Activated CD8-positive, alpha-beta memory T cell treated with anti-CD3 and anti-CD28 coated beads for 36 hours (primary cell): ENCODE results near the gene CUL1. TPM values are rescaled to one million over a fixed set of nuclear protein-coding genes. Genes with fewer than 3 reads are reported as not detected.

Experiments used
- CTCF ChIA-PET: fragments of 350-600 bp; sonication (Branson Sonifier 250); formaldehyde crosslinking; loops from one replicate; lab custom pipeline; 2021; ENCODE audit warnings: antibody characterized with exemption; lab: Charles Lee
- POLR2A ChIA-PET: fragments of 350-600 bp; sonication (Branson Sonifier 250); formaldehyde crosslinking; loops from one replicate; lab custom pipeline; 2021; ENCODE audit warnings: antibody characterized with exemption; lab: Charles Lee
- total RNA-seq, 2 experiments: library from RNA; stranded (reverse); gene quantifications; one replicate each; pipeline ENCODE4 v1.2.3, GENCODE V29; 2021

The CUL1 gene
- total RNA-seq, 2 experiments from 2014 or later, result 81.2 to 84.0 TPM

DNA sequence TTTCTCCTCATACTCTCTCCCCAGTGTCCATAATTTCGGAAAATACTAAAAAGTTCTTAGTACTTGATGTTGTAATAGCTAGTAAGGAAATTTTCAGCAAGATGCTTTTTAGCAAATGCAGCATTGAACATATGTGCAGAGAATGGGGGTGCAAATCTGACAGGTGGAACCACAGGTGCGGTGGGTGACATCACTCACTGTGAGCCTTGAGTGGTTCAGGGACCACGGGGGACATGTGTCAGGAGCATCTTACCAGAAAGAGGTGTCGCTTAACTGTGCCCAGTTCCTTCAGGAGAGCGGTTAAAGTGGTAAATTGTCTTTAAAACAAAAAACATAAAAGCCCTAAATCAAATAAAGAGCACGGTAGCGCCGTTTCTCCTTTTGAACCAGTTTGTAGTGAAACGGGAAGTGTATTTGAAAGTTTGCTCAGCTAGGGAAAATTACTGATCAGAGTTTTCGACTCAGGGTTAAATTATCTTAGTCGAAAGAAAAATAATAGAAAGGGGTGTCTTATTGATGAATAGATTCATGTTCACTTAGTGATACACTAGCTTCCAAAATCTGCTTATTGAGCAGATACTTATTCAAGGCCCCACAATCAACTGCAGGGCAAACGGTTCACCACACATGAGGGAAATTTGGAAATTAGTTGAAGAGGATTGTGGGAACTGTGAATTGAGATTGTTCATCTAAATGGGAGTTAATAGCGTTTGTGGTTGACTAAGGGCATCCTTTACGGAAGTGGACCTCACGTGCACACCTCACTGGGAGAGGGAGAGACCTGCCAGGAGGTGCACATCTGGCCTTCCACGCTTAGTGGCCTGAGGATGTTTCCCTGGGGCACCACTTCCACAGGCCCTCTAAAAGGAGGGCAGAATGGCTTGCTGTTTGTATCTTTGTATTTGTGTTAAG is 12.7 kb downstream of the CUL1 start:
- ChIA-PET CTCF (no interaction called here), POLR2A (interaction anchor here (1.6 kb wide), 1 partner anchor 13 kb away, joined by 9 read pairs; the partner anchor contains the start of gene CUL1)

DNA sequence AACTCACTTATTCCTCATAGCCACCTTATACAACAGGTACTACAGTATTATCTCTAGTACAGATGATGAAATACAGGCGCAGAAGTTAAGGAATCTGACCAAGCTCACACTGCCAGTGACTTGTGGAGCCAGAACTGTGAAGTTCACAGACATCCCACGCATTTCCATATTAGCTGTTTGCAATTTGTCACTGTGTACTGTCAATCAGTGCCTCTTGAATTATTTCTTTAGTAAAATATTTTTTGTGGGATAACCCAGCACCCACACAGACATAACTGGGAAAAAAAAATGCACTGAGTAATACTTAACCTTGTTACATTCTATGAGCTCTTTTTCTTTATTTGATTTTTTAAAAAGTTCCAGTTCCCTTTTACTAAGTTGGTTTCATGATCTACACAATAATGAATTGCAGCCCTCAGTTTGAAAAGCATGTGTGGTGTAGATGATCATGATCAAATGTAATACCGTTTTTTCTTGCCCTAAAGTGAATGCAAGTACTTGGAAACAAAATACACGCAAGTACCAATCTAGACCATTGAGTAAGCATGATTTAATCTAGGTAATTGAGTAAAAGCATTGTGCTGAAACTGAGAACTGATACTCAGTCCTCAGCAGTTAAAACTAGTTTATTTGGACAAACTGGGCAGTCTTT is 14.1 kb downstream of the CUL1 start:
- CTCF ChIA-PET, result interaction anchor here (0.6 kb wide), 2 partner anchors 129 to 548 kb away, joined by 3 read pairs; no protein-coding TSS in a partner anchor
- POLR2A ChIA-PET, result interaction anchor here (0.5 to 1.6 kb wide), 4 partner anchors 13 to 273 kb away, joined by 3 to 9 read pairs (median 4); partner anchors contain the start of gene CUL1

DNA sequence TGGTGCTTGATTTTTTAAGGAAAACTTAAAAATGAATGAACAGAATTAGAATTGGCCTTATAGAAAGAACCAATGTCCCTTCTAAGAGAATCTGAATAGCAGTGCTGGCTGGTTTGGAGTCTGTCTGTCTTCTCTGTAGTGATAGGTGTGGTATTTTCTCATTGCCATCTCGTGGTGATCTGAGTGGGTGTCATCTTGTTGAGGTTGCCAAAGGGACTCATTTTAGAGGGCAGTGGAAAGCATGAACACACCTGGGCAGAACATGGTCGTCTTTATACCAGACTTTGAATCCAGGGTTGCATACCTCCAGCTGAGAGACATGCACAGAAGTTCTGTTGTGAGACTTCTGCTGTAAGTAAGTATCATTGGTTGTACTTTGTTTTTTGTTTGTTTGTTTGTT is 15.8 kb downstream of the CUL1 start:
- POLR2A ChIA-PET, result no interaction called here
- CTCF ChIA-PET, result no interaction called here

DNA sequence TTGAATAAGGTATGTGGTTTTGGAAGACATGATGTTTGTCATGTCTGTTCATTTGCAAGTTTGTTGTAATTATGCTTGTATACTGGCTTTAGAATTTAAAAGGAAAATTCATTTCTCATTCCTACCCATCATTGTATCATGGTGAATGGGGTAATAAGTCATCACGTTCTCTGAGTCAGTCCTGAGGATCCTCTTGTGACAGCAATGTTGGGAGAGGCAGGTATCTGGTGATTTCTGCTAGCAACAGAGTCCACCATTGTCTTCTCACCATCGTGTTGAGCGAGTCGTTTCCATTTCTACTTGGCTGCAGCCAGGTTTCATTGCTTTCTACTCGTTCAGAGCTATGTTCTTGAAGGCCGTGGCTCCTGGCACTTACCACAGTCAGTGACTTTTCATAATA is 16.3 kb downstream of the CUL1 start:
- CTCF ChIA-PET, result no interaction called here

DNA sequence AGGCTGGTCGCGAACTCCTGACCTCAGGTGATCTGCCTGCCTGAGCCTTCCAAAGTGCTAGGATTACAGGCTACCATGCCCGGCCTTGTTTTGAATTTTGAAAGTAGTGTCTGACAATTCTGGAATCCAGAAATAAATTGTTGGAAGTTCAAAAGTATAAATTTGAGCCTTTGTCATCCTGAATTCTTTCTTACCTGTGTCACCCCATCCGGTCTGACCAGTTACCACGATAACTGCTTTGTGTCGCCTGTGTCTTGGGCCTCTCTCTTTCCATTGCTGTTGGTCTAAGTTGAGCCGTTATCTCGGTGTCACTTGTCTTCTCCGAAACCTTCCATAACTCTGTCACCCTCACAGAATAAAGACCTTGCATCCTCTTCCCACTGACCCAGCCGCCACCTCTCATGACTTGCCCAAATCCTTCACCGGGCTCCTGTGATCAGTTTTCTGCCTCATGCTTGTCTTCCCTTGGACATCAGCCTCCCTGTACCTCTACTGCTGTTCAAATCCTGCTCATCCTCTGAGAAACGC is 18.6 kb downstream of the CUL1 start:
- ChIA-PET POLR2A (no interaction called here), CTCF (no interaction called here)

More for the DNA sequence above, 16.3 kb downstream of the CUL1 start:
- POLR2A ChIA-PET, result no interaction called here

DNA sequence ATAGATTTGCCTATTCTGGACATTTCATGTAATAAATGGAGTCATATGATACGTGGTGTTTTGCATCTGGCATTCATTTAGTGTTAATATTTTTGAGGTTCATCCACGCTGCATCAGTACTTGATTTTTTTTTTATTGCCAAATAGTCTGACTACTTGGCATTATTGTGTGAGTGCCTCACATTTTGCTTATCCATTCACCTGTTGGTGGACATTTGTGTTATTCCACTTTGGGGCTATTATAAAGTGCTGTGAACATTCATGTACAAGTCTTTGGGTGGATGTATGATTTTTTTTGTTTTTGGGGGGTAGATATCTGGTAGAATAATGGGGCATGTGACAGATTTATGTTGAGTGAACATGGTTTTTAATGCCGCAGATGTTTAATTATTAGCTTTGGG is 19.7 kb downstream of the CUL1 start:
- CTCF ChIA-PET, result interaction anchor here (0.8 kb wide), 1 partner anchor 41 kb away, joined by 3 read pairs; no protein-coding TSS in a partner anchor
- POLR2A ChIA-PET, result no interaction called here

DNA sequence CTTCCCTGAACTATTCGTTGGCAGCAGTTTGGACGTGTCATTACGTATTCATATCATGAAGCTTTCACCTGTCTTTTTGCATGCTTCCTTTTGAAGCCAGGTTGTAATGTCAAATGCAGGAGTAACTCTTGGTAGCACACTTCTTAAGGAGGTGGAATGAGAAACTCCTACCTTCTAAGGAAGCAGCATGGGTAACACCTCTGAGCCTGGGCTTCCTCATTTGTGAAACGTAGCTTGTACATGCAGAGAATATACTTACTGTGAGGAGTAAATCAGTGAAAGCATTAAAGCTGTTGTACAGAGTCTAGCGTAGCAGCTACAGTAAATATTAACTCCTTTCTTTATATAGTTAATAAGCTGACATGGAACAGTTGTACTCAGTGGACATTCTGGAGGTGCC is 21.1 kb downstream of the CUL1 start:
- ChIA-PET POLR2A (no interaction called here), CTCF (no interaction called here)

DNA sequence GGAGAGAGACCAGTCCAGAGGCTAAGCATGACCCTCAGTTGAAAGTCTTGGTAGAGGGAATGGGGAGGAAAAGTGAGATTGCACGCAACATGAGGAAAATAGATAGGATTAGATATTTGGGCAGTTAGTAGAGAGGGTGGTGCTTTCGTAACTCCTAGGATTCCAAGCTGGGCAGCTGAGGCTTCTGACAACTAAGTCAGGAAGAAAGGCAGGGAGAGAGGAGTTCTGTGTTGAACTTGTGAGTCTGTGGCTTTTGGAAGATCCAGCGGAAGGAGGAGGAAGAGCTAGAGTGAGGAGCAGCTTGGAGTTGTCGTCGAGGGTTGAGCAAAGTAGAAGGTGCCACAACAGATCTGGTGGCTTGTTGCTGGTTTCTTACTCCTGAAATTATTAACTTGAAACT is 21.8 kb downstream of the CUL1 start:
- ChIA-PET CTCF (interaction anchor here (0.7 to 1.1 kb wide), 2 partner anchors 12 to 17 kb away, joined by 3 read pairs; no protein-coding TSS in a partner anchor), POLR2A (no interaction called here)

DNA sequence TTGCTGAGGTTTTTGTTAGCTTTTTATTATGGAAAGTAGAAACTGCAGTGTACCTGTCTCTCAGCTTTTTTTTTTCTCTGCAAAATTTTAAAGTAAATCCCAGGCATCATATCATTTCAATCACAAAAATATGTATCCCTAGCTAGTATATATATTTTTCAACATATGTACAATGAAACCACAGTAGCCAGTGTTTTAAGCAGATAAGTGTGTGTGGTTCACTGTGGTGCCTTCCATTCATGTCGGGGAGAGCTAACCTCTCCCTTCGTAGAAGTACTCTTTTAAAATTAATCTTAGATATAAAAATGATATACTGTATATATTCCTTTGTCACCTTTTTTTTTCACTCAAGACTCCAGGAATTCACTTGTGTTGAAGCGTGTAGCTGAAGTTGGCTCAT is 22.7 kb downstream of the CUL1 start:
- ChIA-PET CTCF (interaction anchor here (1.1 to 1.8 kb wide), 3 partner anchors 18 to 146 kb away, joined by 3 to 5 read pairs (median 3); no protein-coding TSS in a partner anchor), POLR2A (interaction anchor here (0.6 to 1.1 kb wide), 3 partner anchors 17 to 306 kb away, joined by 3 to 4 read pairs (median 3); partner anchors contain the start of gene CUL1)

DNA sequence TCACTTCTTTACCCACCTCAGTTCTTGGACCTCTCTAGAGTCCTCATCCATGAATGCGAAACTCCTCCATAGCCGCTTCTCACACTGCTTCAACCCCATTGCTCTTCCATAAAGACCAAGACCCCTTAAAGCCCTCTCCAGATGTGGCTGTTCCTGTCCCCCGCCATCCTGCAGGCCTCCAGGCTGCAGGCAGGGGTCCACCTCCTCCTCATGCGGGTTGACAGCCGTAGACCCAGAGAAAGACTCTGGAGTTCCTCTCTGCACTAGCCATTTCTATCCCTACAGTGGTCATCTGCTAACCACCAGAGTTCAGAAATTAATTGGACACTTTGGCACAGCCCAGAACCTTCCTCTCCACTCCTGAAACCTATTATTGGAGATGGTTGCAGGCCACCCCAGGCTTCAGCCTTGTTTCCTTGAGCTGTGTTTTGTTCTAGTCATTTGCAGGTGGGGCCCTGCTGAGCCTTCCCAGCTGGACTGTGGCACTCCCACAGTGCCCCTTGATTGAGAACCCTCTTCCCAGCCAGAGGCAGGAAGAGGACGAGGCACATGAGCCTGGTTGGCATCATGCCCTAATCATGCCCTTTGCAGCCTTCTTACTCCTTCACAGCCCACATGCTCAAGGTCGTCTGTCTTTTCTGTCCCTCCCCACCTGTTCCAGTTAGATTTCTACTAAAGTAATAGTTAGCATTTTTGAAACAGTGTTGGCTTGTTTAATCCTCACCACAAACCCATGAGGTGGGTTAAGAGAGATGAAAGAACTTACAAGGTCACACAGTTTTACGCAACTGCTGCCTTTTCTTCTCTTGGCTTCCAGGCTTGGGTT is 23.9 kb downstream of the CUL1 start:
- ChIA-PET POLR2A (interaction anchor here (0.5 kb wide), 1 partner anchor 49 kb away, joined by 3 read pairs; no protein-coding TSS in a partner anchor), CTCF (interaction anchor here (1.3 to 1.8 kb wide), 2 partner anchors 138 to 147 kb away, joined by 3 to 5 read pairs; no protein-coding TSS in a partner anchor)

DNA sequence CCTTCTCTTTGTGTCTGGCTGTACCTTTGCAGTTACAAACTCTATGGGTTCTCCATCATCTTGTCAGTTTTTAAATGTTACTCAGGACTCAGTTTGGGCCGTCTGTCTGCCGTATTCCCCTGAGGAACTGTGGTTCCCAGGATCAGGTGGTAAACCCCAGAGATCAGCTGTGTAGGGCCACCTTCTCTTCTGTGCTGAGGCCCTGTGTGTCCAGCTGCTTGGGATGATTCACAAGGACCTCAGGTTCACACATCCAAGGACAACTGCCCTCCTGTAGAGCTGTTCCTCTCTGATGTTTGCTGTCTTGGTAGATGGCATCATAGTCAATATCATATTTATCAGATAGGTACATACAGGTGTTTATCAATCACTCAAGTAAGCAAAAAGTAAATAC is 24.5 kb downstream of the CUL1 start:
- ChIA-PET CTCF (no interaction called here), POLR2A (no interaction called here)

DNA sequence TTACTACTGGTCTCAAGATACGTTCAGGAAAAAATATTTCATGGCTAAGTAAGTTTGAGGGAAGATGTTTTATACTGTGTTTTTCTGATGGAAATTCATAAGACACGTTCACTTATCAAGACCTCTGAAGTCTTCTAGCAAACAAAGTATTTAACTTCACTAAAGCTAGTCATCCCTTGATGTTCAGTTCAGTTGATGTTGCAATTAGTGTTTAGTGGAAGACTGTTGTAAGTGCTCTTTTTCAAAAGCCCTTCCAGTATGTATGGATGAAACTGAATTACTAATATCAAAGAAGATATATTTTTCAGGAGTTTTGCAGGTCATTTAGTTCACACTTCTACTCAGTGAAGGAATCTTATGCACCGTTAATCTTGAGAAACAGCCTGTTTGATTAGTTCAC is 25.1 kb downstream of the CUL1 start:
- ChIA-PET POLR2A (no interaction called here), CTCF (no interaction called here)

DNA sequence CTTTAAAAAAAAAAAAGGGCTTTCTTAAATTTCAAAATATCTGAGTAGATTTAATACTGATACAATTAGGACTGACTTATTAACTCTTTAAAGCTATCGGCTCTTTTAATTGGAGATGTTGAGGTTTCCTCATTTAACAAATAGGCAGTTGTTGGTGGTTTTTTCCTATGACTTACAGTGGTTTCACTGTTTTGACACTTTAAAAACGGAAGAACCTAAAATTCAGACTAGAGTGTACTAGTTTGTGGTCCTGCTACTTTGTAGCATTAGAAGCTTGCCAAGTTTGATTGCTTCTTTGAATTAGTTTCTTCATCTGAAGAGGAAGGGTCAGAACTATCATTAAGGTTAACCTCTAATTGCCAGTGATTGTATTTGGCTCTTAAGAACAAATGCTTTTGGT is 27.7 kb downstream of the CUL1 start:
- ChIA-PET POLR2A (no interaction called here), CTCF (no interaction called here)

DNA sequence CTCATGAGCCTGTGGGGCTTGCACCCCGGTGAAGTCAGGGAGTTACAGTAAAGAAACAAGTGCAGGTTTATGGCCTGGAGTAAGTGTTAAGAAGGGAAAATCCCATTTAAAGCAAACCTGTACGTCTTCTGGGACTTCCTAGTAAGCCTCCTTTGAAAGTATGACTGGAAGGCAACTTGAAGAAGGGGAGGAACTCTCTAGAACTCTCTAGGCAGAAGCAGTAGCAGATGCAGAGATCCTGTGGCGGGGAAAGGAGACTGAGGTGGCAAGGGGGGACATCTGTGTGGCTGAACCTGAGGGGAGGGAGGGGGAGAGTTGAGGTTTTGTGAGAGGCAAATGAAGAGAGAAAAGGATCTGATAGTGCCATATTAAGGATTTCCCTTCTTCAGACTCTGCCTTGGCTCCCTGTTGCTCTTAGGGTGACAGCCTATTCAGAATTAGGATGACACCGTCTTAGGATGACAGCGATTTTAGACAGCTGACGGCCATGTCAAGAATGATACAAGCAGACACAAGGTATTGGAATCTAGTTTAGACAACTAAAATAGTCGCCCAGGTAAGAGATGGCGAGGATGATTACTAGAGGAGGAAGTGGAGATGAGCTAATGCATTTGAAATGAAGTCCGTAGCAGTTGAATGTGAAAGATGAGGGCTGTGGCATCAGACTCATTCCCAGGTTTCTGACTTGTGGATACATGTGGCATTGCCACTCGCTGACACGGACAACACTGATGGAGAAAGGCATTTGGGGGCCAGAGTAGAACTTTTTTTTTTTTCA is 29.0 kb downstream of the CUL1 start:
- ChIA-PET CTCF (no interaction called here), POLR2A (no interaction called here)

DNA sequence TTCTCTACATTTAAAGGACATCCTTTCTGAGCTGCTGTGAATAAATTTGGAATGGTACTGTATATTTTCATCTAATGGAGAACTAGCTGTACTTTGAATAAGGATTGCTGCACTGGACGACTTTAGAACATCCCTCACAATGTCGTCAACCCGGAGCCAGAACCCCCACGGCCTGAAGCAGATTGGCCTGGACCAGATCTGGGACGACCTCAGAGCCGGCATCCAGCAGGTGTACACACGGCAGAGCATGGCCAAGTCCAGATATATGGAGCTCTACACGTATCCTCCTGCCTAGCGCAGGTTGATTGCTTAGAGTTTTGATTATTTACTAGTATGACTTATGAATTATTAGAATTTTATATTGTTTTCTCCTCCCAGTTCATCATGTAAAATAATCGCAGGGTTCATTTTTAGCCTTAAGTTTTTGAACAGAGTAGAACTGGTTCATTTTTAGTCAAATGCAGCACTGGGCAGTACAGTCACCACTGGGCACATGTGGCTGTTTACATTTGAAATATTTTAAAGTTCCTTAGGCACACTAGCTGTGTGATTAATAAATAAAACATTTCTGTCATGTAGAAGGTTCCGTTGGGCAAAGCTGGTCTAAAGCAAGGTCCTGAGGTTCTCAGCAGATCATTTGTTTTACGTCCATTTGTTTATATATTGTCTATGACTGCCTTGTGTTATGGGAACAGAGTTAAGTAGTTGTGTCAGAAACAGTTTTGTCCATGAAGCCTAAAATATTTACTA is 31.5 kb downstream of the CUL1 start:
- CTCF ChIA-PET, result no interaction called here
- POLR2A ChIA-PET, result no interaction called here

DNA sequence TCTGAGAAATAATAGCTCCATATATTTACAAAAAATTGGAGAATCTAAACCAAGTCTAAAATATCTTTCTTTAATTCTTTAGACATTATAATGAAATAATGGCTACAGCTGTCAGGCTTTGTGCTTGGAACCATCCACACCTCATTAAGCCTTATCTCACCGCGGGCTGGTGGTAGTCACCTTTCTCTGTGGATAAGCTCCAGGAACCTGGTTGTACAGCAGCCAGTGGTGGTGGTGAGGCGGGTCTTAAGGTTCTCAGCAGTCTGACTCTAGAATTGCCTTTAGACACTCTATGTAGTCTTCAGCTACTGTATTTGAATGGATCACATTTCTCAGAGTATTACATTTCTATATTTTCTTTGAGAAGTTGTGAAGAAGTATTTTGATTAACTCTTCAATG is 34.2 kb downstream of the CUL1 start:
- CTCF ChIA-PET, result no interaction called here
- POLR2A ChIA-PET, result no interaction called here

DNA sequence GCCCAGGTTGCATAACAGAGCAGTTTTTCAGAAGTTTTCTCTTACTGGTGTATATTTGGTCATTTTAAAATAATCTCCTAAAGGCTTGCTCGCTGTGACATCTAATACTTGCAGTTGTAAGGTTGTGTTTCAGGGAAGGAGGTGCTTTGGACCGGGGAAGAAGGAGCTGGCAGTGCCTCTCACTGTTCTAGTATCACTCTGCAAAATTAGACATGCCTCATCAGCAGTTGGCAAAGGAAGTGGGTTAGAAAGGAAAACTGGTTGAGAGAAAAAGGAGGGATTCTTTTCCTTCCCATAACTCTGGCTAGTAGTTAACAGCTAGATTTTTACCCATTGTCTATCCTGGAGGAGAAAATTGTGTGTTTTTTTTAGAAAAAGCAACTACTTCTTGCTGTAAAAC is 34.8 kb downstream of the CUL1 start:
- ChIA-PET POLR2A (no interaction called here), CTCF (no interaction called here)

DNA sequence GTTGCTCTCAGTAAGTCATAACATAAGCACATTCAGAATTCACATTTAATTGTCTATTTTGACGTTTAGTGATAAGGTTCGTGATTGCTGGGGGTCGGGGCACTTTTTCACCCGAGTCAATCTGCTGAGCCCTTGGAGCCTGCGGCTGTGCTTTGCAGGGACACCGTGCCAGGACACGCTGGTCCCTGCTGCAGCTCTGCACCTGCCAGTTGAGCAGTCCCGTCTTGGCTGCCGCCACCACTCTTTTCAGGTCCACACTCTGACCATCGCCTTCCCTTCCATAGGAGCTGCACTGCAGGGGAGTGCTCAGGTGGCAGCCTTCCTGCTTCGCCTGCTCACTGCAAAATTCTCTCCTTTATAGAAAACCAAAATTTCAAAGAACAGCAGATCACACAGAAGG is 36.4 kb downstream of the CUL1 start:
- POLR2A ChIA-PET, result no interaction called here
- CTCF ChIA-PET, result no interaction called here
